ENCODE data around the gene NUP153. TPM values are rescaled to one million over a fixed set of nuclear protein-coding genes. Genes with fewer than 3 reads are reported as not detected.
A peak's percentile ranks its signal among the peaks of the same experiment; 100 is the strongest.

The NUP153 gene
- total RNA-seq, 1 experiment from 2014 or later = 99.3 TPM

GRCh38 chr6:17585766-17586490 is 120.8 kb downstream of the NUP153 start:
- no peak overlapping the region for H2BK20ac ChIP-seq (ENCODE audit: low read depth, low read length, poor library complexity, severe bottlenecking)
- no peak overlapping the region for H2BK120ac ChIP-seq (ENCODE audit: low read depth, low read length, poor library complexity, severe bottlenecking)
- no CpG with 5 or more reads among the region's 7 CpGs for WGBS (ENCODE audit: extremely low coverage, insufficient read length, low lambda C conversion rate)
- Mint-ChIP-seq H3K27ac (no peak overlapping the region), H3K4me3 (no peak overlapping the region), H3K27me3 (ENCODE audit: low read depth) (peaks cover 7% of the 10 kb centered on the region; the same call in 1 of the 2 replicates), H3K4me1 (0 out of 4 replicates have a peak, but pooled peaks cover 2 to 3% of the 10 kb centered on the region in 2 experiments), H3K9me3 (peaks cover 0 to 6% of the 10 kb centered on the region in 2 experiments; a peak in 1 of 5 replicates), H3K36me3 (ENCODE audit: insufficient read depth in 1 of 3, low read depth in 3 of 3) (no peaks in the 10 kb centered on the region; a peak in 2 of 7 replicates)
- no peak overlapping the region for H2BK5ac ChIP-seq (ENCODE audit: insufficient read length, low read length)
- H3K4me2 ChIP-seq (ENCODE audit: insufficient read depth, insufficient read length, low read length) = no peak overlapping the region
- H3K27ac ChIP-seq (ENCODE audit: insufficient read length, low read depth, low read length) = no peak overlapping the region
- no peak overlapping the region for H3K56ac ChIP-seq (ENCODE audit: insufficient read length, low read depth, low read length)
- H2AFZ ChIP-seq (ENCODE audit: low read length) = no peak overlapping the region
- H3K79me1 ChIP-seq (ENCODE audit: insufficient read depth, low read depth, low read length, poor library complexity, severe bottlenecking) = no peaks in the 10 kb centered on the region
- no peak overlapping the region for H4K91ac ChIP-seq (ENCODE audit: insufficient read length, low read depth, low read length)
- H4K8ac ChIP-seq (replicated peaks; ENCODE audit: insufficient read length, low read depth, low read length) = no peak overlapping the region
- H3K4ac ChIP-seq (ENCODE audit: low read depth, low read length) = no peak overlapping the region
- no peaks in the 10 kb centered on the region for H3K9me3 ChIP-seq (ENCODE audit: control insufficient read depth, low read depth, low read length)
- no peak overlapping the region for H2BK12ac ChIP-seq (ENCODE audit: insufficient read length, low read depth, low read length)
- no peak overlapping the region for H3T11ph ChIP-seq (ENCODE audit: low read length)
- no peaks in the 10 kb centered on the region for H3K4me1 ChIP-seq (ENCODE audit: insufficient read depth, low read length)
- peak; percentile 68 for DNase-seq
- H3K14ac ChIP-seq (ENCODE audit: insufficient read depth, low read length) = no peak overlapping the region
- peak; percentile 61 for TF ChIP-seq CTCF (conservative IDR thresholded peaks at IDR 0.05)
- no peak overlapping the region for H3K23ac ChIP-seq (ENCODE audit: insufficient read length, low read depth, low read length)
- H3K23me2 ChIP-seq (ENCODE audit: insufficient read length, low read depth, low read length, poor library complexity, severe bottlenecking) = no peaks in the 10 kb centered on the region
- H4K5ac ChIP-seq (ENCODE audit: insufficient read length, low read depth, low read length) = no peak overlapping the region
- no peak overlapping the region for H3K18ac ChIP-seq (ENCODE audit: insufficient read length, low read depth, low read length)
- no peaks in the 10 kb centered on the region for H4K20me1 ChIP-seq (ENCODE audit: control insufficient read depth, insufficient read depth, insufficient read length)
- no peak overlapping the region for H2AK5ac ChIP-seq (ENCODE audit: insufficient read length, low read length)
- H3K79me2 ChIP-seq (ENCODE audit: insufficient read depth, low read length) = no peaks in the 10 kb centered on the region
- H3K27me3 ChIP-seq (ENCODE audit: insufficient read depth, low read length) = no peaks in the 10 kb centered on the region
- H2BK15ac ChIP-seq (ENCODE audit: low read depth, low read length) = no peak overlapping the region
- no peak overlapping the region for H3K9ac ChIP-seq (ENCODE audit: extremely low read depth, insufficient read length, low read length)

All from H9 (cell line).